SK-N-SH treated with all-trans-retinoic acid at 6 μM for 48 hours (cell line): ENCODE results near the gene GALNT1.

Source experiments
- ATAC-seq: fragments of 200-7000 bp; cut with Tn5 transposase; 3 replicates; pipeline ENCODE4 v1.9.1; 2020; ENCODE audit warnings: mild to moderate bottlenecking, moderate library complexity
- ARNTL ChIP-seq: fragments of 450-650 bp; formaldehyde crosslinking; IDR thresholded peaks from 2 replicates; pipeline ENCODE4 v1.5.0; 2020; ENCODE audit warnings: low read depth, mild to moderate bottlenecking, moderate library complexity, borderline replicate concordance
- CREB5 ChIP-seq: fragments of 250-450 bp; sonication (Bioruptor Pico); IDR thresholded peaks from 2 replicates; pipeline ENCODE4 v1.5.1; 2020; ENCODE audit warnings: low read depth, mild to moderate bottlenecking, moderate library complexity
- CSDC2 ChIP-seq: fragments of 250-450 bp; sonication (Bioruptor Pico); IDR thresholded peaks from 2 replicates; pipeline ENCODE4 v1.5.0; 2020; ENCODE audit warnings: mild to moderate bottlenecking, moderate library complexity
- CSRNP3 ChIP-seq: fragments of 250-450 bp; sonication (Bioruptor Pico); IDR thresholded peaks from 2 replicates; pipeline ENCODE4 v1.5.1; 2021; ENCODE audit warnings: mild to moderate bottlenecking, moderate library complexity
- ESRRG ChIP-seq: fragments of 250-450 bp; sonication (Bioruptor Pico); IDR thresholded peaks from 2 replicates; pipeline ENCODE4 v1.6.1; 2021; ENCODE audit warnings: mild to moderate bottlenecking
- GLIS3 ChIP-seq: fragments of 250-450 bp; sonication (Bioruptor Pico); IDR thresholded peaks from 2 replicates; pipeline ENCODE4 v1.5.0; 2020; ENCODE audit warnings: mild to moderate bottlenecking, moderate library complexity
- OSR1 ChIP-seq: fragments of 250-450 bp; sonication (Bioruptor Pico); IDR thresholded peaks from 2 replicates; pipeline ENCODE4 v1.8.0; 2022; ENCODE audit warnings: moderate library complexity, mild to moderate bottlenecking, inconsistent platforms
- PATZ1 ChIP-seq: fragments of 250-450 bp; sonication (Bioruptor Pico); IDR thresholded peaks from 2 replicates; pipeline ENCODE4 v1.8.0; 2020; ENCODE audit warnings: mild to moderate bottlenecking, moderate library complexity, borderline replicate concordance
- POU6F1 ChIP-seq: fragments of 250-450 bp; sonication (Bioruptor Pico); IDR thresholded peaks from 2 replicates; pipeline ENCODE4 v1.8.0; 2021; ENCODE audit warnings: low read depth, mild to moderate bottlenecking, moderate library complexity, borderline replicate concordance
- PPARA ChIP-seq: fragments of 250-450 bp; sonication (Bioruptor Pico); IDR thresholded peaks from 2 replicates; pipeline ENCODE4 v1.5.0; 2020; ENCODE audit warnings: mild to moderate bottlenecking, borderline replicate concordance
- RARB ChIP-seq: fragments of 250-450 bp; sonication (Bioruptor Pico); IDR thresholded peaks from 2 replicates; pipeline ENCODE4 v1.8.0; 2021; ENCODE audit warnings: mild to moderate bottlenecking, moderate library complexity
- SNAI2 ChIP-seq: fragments of 250-450 bp; sonication (Bioruptor Pico); IDR thresholded peaks from 2 replicates; pipeline ENCODE4 v1.5.0; 2020; ENCODE audit warnings: mild to moderate bottlenecking, moderate library complexity
- TCF4 ChIP-seq: fragments of 250-450 bp; sonication (Bioruptor Pico); IDR thresholded peaks from 2 replicates; pipeline ENCODE4 v1.8.0; 2021; ENCODE audit warnings: mild to moderate bottlenecking, moderate library complexity, borderline replicate concordance
- TOX ChIP-seq: fragments of 250-450 bp; sonication (Bioruptor Pico); IDR thresholded peaks from 2 replicates; pipeline ENCODE4 v1.8.0; 2021; ENCODE audit warnings: mild to moderate bottlenecking, moderate library complexity, borderline replicate concordance
- TSHZ2 ChIP-seq: fragments of 250-450 bp; sonication (Bioruptor Pico); IDR thresholded peaks from 2 replicates; pipeline ENCODE4 v1.5.0; 2020; ENCODE audit warnings: mild to moderate bottlenecking, moderate library complexity
- ZC3H10 ChIP-seq: fragments of 250-450 bp; sonication (Bioruptor Pico); IDR thresholded peaks from 2 replicates; pipeline ENCODE4 v1.5.1; 2021; ENCODE audit warnings: mild to moderate bottlenecking, moderate library complexity
- ZFP3 ChIP-seq: fragments of 250-450 bp; sonication (Bioruptor Pico); IDR thresholded peaks from 2 replicates; pipeline ENCODE4 v1.5.0; 2020; ENCODE audit warnings: mild to moderate bottlenecking, moderate library complexity
- ZFP30 ChIP-seq: fragments of 450-650 bp; formaldehyde crosslinking; IDR thresholded peaks from 2 replicates; pipeline ENCODE4 v1.5.0; 2022; ENCODE audit warnings: mild to moderate bottlenecking, moderate library complexity
- ZNF565 ChIP-seq: fragments of 450-650 bp; formaldehyde crosslinking; conservative IDR thresholded peaks from 2 replicates; pipeline ENCODE4 v1.5.0; 2020; ENCODE audit warnings: low read depth, mild to moderate bottlenecking, moderate library complexity
- ZNF8 ChIP-seq: fragments of 450-650 bp; formaldehyde crosslinking; IDR thresholded peaks from 2 replicates; pipeline ENCODE4 v1.5.0; 2020; ENCODE audit warnings: mild to moderate bottlenecking, moderate library complexity

Gene GALNT1

GRCh38 chr18:35683021-35683420, 101.5 kb downstream of the GALNT1 start:
- ATAC-seq, result no peak

GRCh38 chr18:35688757-35689156, 107.2 kb downstream of the GALNT1 start:
- TF ChIP-seq CSDC2 (CRISPR knock-in tag) (no peak), ZFP30 (CRISPR knock-in tag) (no peak), TSHZ2 (CRISPR knock-in tag) (no peak), SNAI2 (CRISPR knock-in tag) (no peak), POU6F1 (no peak), ZC3H10 (CRISPR knock-in tag) (no peak), OSR1 (CRISPR knock-in tag) (no peak), ZFP3 (CRISPR knock-in tag) (no peak), PPARA (CRISPR knock-in tag) (no peak), ZNF8 (no peak), ESRRG (no peak), PATZ1 (CRISPR knock-in tag) (no peak), ZNF565 (CRISPR knock-in tag) (no peak), TOX (no peak)
- ATAC-seq, result no peak

More at GRCh38 chr18:35683021-35683420, 101.5 kb downstream of the GALNT1 start:
- TF ChIP-seq ESRRG, result no peak
- no peak for TF ChIP-seq ZFP3 (CRISPR knock-in tag)
- TF ChIP-seq TCF4 (CRISPR knock-in tag), result no peak
- TF ChIP-seq CREB5 (CRISPR knock-in tag), result no peak
- TF ChIP-seq ZNF565 (CRISPR knock-in tag), result no peak
- no peak for TF ChIP-seq TOX
- no peak for TF ChIP-seq GLIS3 (CRISPR knock-in tag)
- no peak for TF ChIP-seq CSRNP3
- TF ChIP-seq CSDC2 (CRISPR knock-in tag), result no peak
- no peak for TF ChIP-seq RARB (CRISPR knock-in tag)
- no peak for TF ChIP-seq ZNF8
- TF ChIP-seq OSR1 (CRISPR knock-in tag), result no peak
- no peak for TF ChIP-seq PPARA (CRISPR knock-in tag)
- no peak for TF ChIP-seq ZFP30 (CRISPR knock-in tag)
- TF ChIP-seq ARNTL, result no peak
- no peak for TF ChIP-seq POU6F1

GRCh38 chr18:35689728-35690127, 108.2 kb downstream of the GALNT1 start:
- TF ChIP-seq OSR1 (CRISPR knock-in tag), result no peak

More at GRCh38 chr18:35689728-35690127, 108.2 kb downstream of the GALNT1 start:
- no peak for ATAC-seq
